Caco-2 (cell line): ENCODE measurements around the gene GPATCH8. TPM values are rescaled to one million over a fixed set of nuclear protein-coding genes. Genes with fewer than 3 reads are reported as not detected.
"Not testable (repeated sequence)": the region's sequence is repeated elsewhere in the genome, so short reads cannot be mapped to it uniquely, and the experiment has no call there.

Experiments
- BruUV-seq: library from RNA; stranded (reverse); fragments of 400-500 nt; replicated peaks from 2 replicates; lab custom pipeline; 2021; lab: Mats Ljungman, UMichigan
- CTCF ChIA-PET: fragments of 300-600 bp; sonication (Branson Sonifier 250); formaldehyde crosslinking; loops from one replicate; lab custom pipeline; 2022; ENCODE audit warnings: antibody characterized with exemption; lab: Charles Lee
- POLR2A ChIA-PET: fragments of 300-600 bp; sonication (Branson Sonifier 250); formaldehyde crosslinking; loops from one replicate; lab custom pipeline; 2022; ENCODE audit warnings: antibody characterized with exemption; lab: Charles Lee
- DNase-seq, 2 experiments: peaks; one replicate each; pipeline versions ENCODE4 v3.0.0 to v3.0.0-alpha.2; 2020 to 2022
- H3K27me3 ChIP-seq: replicated peaks from 2 replicates; pipeline ENCODE4 v1.6.0; 2011; ENCODE audit warnings: low read length; ENCODE audit not compliant: control insufficient read depth, insufficient read depth
- H3K36me3 ChIP-seq: 2 replicates; pipeline ENCODE4 v1.5.1; 2011; ENCODE audit warnings: low read length; ENCODE audit not compliant: control insufficient read depth, insufficient read depth
- H3K4me1 ChIP-seq: fragments of 250-450 bp; sonication (Bioruptor Pico); 2 replicates; pipeline ENCODE4 v1.5.1; 2020; ENCODE audit warnings: mild to moderate bottlenecking
- H3K4me3 ChIP-seq: 2 replicates; pipeline ENCODE4 v1.5.1; 2011; ENCODE audit warnings: low read depth, mild to moderate bottlenecking, control low read depth, low read length
- H3K9me3 ChIP-seq: fragments of 250-450 bp; sonication (Bioruptor Pico); 2 replicates; pipeline ENCODE4 v1.5.1; 2020; ENCODE audit warnings: mild to moderate bottlenecking, moderate library complexity
- H3K27ac Mint-ChIP-seq: one replicate; pipeline ENCODE4 v1.8.0; 2022; ENCODE audit warnings: mixed read lengths; ENCODE audit not compliant: unreplicated experiment
- H3K27me3 Mint-ChIP-seq: one replicate; pipeline ENCODE4 v1.8.0; 2022; ENCODE audit warnings: mixed read lengths; ENCODE audit not compliant: insufficient read depth, unreplicated experiment
- H3K36me3 Mint-ChIP-seq: one replicate; pipeline ENCODE4 v1.8.0; 2022; ENCODE audit warnings: mild to moderate bottlenecking, mixed read lengths; ENCODE audit not compliant: insufficient read depth, unreplicated experiment
- H3K4me1 Mint-ChIP-seq: one replicate; pipeline ENCODE4 v1.8.0; 2022; ENCODE audit warnings: low read depth, mixed read lengths; ENCODE audit not compliant: unreplicated experiment
- H3K4me3 Mint-ChIP-seq: one replicate; pipeline ENCODE4 v1.8.0; 2022; ENCODE audit warnings: mild to moderate bottlenecking, moderate library complexity, mixed read lengths; ENCODE audit not compliant: unreplicated experiment
- H3K9me3 Mint-ChIP-seq: one replicate; pipeline ENCODE4 v1.8.0; 2022; ENCODE audit warnings: mixed read lengths; ENCODE audit not compliant: unreplicated experiment
- intact Hi-C: fragments of 100-400 bp; cut with micrococcal nuclease; formaldehyde crosslinking; loops from one replicate; pipeline ENCODE4 v1.10.0; 2022; ENCODE audit not compliant: unreplicated experiment
- total RNA-seq: library from RNA; stranded (reverse); gene quantifications from 2 replicates; pipeline ENCODE4 v1.2.3, GENCODE V29; 2022
- TF ChIP-seq, protein P1 (sequence below), 2 experiments: fragments of 200-600 bp in 1 of 2; IDR thresholded peaks; 1 replicate in 1 of 2; 2 replicates in 1 of 2; pipeline versions ENCODE4 v1.5.1 to v1.8.0; 2011 to 2022; ENCODE audit warnings: antibody characterized with exemption in 1 of 2, control low read depth in 1 of 2, inconsistent platforms in 1 of 2, low read depth in 1 of 2, low read length in 1 of 2, mild to moderate bottlenecking in 1 of 2, moderate library complexity in 1 of 2; ENCODE audit not compliant: insufficient read depth in 1 of 2, severe bottlenecking in 1 of 2, unreplicated experiment in 1 of 2

The GPATCH8 gene
- total RNA-seq, 1 experiment from 2014 or later: 53.4 TPM

DNA sequence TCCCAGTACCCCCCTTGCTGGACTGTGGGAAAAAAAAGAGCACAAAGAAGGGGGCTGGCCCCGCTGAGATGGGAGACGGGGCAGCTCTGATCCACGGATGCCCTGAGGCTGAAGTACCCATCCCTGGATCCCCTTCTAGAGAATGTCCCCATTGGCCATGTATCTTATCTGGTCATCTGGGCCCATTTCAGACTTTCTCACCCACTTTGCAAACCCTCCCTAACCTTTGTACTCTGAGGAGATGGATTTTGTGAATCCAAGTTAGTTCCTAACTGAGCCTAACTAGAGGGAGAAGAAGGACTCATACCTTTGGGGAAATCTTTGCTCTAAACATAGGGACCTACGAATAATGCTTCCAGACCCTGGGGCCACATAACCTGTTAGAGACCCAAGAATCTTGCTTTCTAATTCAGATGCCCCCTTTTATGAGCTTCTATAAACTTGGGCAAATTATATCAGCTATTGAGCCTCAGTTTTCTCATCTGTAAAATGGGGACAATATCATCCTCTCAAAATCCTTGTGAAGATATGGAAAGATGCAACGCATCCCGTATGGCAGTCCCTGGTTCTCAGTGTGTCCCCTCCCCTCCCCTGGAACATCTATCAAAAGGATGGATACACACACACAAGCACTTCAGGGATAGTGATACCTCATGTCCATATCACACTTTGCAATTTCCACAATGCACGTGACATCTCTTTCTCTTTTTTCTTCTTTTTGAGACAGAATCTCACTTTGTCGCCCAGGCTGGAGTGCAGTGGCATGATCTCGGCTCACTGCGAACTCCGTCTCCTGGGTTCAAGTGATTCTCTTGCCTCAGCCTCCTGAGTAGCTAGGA is 37.3 kb upstream of the GPATCH8 start:
- Histone ChIP-seq H3K4me3 (no peak overlapping the region), H3K9me3 (no peaks in the 10 kb centered on the region), H3K4me1 (peaks cover 62% of the 10 kb centered on the region), H3K36me3 (no peaks in the 10 kb centered on the region), H3K27me3 (no peaks in the 10 kb centered on the region)
- intact Hi-C loops: no loop called here
- ChIA-PET CTCF (interaction anchor here (0.5 to 0.6 kb wide), 2 partner anchors 201 to 1100 kb away, joined by 3 read pairs; no protein-coding TSS in a partner anchor), POLR2A (no interaction called here)
- Mint-ChIP-seq H3K36me3 (peaks cover 36% of the 10 kb centered on the region), H3K27me3 (no peaks in the 10 kb centered on the region), H3K9me3 (no peaks in the 10 kb centered on the region), H3K4me3 (no peak overlapping the region), H3K4me1 (peaks cover 57% of the 10 kb centered on the region), H3K27ac (peak overlapping the region; percentile 98)
- DNase-seq: no peak
- TF ChIP-seq, protein P1, sequence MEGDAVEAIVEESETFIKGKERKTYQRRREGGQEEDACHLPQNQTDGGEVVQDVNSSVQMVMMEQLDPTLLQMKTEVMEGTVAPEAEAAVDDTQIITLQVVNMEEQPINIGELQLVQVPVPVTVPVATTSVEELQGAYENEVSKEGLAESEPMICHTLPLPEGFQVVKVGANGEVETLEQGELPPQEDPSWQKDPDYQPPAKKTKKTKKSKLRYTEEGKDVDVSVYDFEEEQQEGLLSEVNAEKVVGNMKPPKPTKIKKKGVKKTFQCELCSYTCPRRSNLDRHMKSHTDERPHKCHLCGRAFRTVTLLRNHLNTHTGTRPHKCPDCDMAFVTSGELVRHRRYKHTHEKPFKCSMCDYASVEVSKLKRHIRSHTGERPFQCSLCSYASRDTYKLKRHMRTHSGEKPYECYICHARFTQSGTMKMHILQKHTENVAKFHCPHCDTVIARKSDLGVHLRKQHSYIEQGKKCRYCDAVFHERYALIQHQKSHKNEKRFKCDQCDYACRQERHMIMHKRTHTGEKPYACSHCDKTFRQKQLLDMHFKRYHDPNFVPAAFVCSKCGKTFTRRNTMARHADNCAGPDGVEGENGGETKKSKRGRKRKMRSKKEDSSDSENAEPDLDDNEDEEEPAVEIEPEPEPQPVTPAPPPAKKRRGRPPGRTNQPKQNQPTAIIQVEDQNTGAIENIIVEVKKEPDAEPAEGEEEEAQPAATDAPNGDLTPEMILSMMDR (IDR thresholded peaks at IDR 0.05; ENCODE audit: insufficient read depth in 1 of 2, low read depth in 1 of 2, low read length in 1 of 2, severe bottlenecking in 1 of 2, unreplicated experiment in 1 of 2): no peak
- no TSS peak for BruUV-seq

DNA sequence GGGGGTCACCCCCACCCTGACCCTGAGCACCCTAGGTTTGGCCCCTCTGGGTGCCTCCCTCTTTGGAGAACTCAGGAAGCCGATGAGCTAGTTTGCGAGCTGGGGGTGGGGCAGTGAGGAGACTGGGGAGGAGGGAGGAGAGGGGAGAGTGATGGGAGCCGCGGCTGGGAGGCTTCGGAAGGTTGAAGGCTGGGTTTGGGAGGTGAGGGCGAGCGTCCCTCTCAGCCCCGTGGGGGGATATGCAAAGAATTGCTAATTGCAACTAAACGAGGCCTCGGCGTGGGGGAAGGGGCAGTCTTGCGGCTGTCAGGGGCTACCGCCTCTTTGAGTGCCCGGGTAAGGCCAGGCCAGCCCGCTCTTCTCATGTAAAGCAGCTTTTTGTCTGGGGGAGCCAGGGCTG is 36.5 kb upstream of the GPATCH8 start:
- Histone ChIP-seq H3K9me3 (no peaks in the 10 kb centered on the region), H3K4me1 (peaks cover 62% of the 10 kb centered on the region), H3K27me3 (no peaks in the 10 kb centered on the region), H3K4me3 (no peak overlapping the region), H3K36me3 (no peaks in the 10 kb centered on the region)
- H3K27me3 Mint-ChIP-seq: no peaks in the 10 kb centered on the region
- H3K9me3 Mint-ChIP-seq: no peaks in the 10 kb centered on the region
- intact Hi-C loops: no loop called here
- POLR2A ChIA-PET: no interaction called here
- no peak for DNase-seq
- H3K4me1 Mint-ChIP-seq: peaks cover 49% of the 10 kb centered on the region
- peak overlapping the region; percentile 10 for H3K27ac Mint-ChIP-seq
- TF ChIP-seq, protein P1 (IDR thresholded peaks at IDR 0.05; ENCODE audit: insufficient read depth in 1 of 2, low read depth in 1 of 2, low read length in 1 of 2, severe bottlenecking in 1 of 2, unreplicated experiment in 1 of 2): no peak
- H3K4me3 Mint-ChIP-seq: no peak overlapping the region
- CTCF ChIA-PET: interaction anchor here (0.6 kb wide), 2 partner anchors 1100 to 1141 kb away, joined by 3 read pairs; no protein-coding TSS in a partner anchor
- H3K36me3 Mint-ChIP-seq: peaks cover 36% of the 10 kb centered on the region
- no TSS peak for BruUV-seq

DNA sequence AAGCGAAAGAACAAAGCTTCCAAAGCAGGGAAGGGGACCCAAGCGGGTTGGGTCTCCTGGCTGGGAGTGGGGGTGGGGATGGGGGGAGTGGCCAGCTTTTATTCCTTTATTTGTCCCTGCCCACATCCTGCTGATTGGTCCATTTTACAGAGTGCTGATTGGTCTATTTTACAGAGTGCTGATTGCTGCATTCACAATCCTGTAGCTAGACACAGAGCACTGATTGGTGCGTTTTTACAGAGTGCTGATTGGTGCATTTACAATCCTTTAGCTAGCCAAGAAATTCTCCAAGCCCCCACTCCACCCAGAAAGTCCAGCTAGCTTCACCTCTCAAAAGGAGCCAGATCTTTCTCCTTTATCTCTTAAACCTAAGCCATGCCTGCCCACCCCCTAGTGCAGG is 34.7 kb upstream of the GPATCH8 start:
- CTCF ChIA-PET, intact Hi-C loops: not testable (repeated sequence)

More for the DNA sequence above, 34.7 kb upstream of the GPATCH8 start:
- H3K9me3 Mint-ChIP-seq, H3K27me3 Mint-ChIP-seq, DNase-seq, H3K27me3 ChIP-seq, H3K36me3 ChIP-seq, H3K4me3 ChIP-seq, POLR2A ChIA-PET, H3K9me3 ChIP-seq, H3K4me3 Mint-ChIP-seq, BruUV-seq: not testable (repeated sequence)
- H3K27ac Mint-ChIP-seq: peak overlapping the region; percentile 10
- H3K4me1 ChIP-seq: peaks cover 70% of the 10 kb centered on the region
- H3K36me3 Mint-ChIP-seq: peaks cover 22% of the 10 kb centered on the region
- peaks cover 43% of the 10 kb centered on the region for H3K4me1 Mint-ChIP-seq
